Adrenal gland (tissue), 5 donors: ENCODE results near the gene SLC9C2.

ENCODE experiments used
- CTCF ChIP-seq, 6 experiments: fragments of 450-650 bp in 4 of 6; fragments of 200-600 bp in 2 of 6; sonication (generic) in 1 of 6; IDR thresholded peaks; 1 replicate in 5 of 6; 2 replicates in 1 of 6; pipeline versions ENCODE4 v1.5.1 to v1.8.0; 2016 to 2021; ENCODE audit warnings: antibody characterized with exemption in 6 of 6, mild to moderate bottlenecking in 2 of 6, moderate library complexity in 1 of 6
- POLR2A ChIP-seq, 2 donors: fragments of 450-650 bp; IDR thresholded peaks; one replicate each; pipeline ENCODE4 v1.6.1; 2017; ENCODE audit warnings: antibody characterized with exemption in 2 of 2, mild to moderate bottlenecking in 2 of 2, moderate library complexity in 1 of 2
- donor health status: DM: no; HTN: no; CAD: no.

- no peak for TF ChIP-seq CTCF (IDR thresholded peaks at IDR 0.05)
- no peak for TF ChIP-seq POLR2A (IDR thresholded peaks at IDR 0.05)
Observed at GRCh38 chr1:173506437-173506836, 96.4 kb downstream of the SLC9C2 start.
